Activated T-helper 1 cell treated with anti-CD3 and anti-CD28 coated beads, Interleukin-2, amount 50 U/mL, for 16 hours (primary cell): Measurements from ENCODE around the gene TCF4.

Experiments
- DNase-seq, 2 donors: peaks; one replicate each; pipeline ENCODE4 v3.0.0-alpha.2; 2020; ENCODE audit warnings: low read depth in 1 of 2, low spot score in 1 of 2

Gene TCF4

DNA sequence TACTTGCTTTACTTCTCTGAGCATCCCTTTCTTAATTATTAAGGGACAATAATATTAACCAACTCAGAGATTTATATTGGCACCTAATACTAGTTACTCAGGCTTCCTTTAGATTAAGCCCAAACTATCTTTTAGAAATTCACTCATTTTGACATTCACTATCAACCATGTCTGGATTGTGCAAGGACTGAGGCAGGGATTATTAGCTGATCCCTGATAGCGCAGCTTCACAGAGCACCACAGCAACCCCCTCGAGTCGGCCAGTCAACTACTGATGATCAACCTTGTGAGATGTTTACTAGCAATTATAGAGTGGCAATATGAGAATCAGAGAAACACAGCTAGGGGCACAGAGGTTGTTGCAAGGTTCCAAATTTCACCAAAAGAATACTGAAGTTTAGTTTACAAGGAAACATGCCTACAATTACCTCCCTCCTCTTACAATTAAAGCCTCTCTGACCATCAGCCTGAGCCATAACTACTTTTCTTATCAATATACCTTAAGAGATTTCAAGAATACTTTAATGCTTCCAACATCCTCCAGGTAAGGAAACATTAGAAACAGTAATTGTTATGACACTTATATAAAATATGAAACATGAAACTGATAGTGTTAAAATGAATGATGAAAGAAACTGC is 191.6 kb downstream of the TCF4 start:
- DNase-seq: no peak

DNA sequence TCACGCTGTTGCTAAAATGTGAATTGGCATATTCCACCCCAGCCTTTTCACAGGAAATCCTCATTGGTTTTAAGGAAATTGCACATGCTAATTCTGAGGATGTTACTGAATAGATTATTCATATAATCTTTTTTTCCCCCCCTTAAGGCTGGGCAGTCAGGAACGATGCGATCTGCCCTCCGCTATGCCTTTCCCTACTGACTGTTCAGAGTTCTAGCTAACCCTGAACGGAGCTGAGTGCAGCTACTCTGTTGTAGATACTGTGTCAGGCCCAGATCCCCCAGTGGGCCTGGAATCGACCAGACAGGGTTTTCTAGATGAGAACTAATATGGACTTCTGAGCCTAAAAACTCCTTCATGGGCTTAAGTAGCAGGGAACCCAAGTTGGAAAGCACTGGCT is 192.2 kb downstream of the TCF4 start:
- no peak for DNase-seq

DNA sequence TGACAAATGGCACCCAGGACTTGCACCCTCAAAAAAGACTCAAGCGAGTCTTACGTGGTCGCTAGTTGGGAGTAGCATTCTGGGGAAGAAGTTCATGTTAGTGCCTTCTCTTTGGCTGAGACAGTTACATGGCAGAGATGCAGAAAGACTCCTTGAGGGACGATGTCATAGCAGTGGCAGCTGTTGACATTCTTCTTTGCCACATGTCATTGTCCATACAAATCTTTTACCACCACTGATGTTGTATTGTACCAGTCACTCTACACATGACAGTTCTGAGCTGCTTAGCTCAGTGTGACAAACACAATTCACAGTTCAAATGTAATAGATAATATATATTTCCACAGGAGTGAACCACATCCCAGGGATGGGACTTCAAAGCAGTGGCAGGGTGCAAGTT is 197.1 kb downstream of the TCF4 start:
- no peak for DNase-seq

DNA sequence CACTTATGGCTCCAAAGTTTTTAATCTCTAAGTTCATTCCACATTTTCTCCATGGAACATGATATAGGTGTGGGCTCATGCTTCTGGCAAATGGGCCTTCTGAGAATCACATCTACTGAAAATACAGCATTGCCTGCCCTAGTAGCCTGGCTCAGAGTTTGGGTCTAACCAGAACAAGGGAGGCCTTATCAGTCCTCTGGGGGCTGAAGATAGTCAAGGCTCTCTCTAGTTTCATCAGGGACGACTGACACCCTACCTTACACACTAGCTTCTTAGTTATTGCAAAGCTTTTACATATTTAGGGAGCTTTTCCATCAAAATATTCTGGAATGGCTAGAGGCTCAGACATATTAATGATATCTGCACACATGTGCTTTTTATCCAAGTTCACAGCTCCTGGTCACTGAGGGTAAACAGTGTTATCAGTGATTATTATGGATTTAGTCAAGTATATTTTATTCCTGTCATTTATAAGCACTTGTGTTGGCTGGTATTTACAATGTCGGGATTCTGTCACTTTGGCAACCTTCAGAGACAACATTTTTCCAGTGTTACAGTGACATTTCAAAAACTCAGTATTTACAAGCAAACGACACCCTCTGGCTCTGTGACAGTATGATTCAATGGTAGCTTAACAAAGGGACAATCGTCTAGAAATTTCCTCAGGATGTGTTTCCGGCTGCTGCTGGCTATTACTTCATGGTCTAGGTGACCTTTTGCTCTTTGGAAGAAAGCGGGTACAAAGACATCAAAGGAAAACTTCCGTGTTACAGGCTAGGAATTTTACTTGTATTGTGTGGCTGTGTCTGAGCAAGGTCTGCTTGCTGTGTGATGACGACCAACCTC is 200.6 kb downstream of the TCF4 start:
- no peak for DNase-seq

DNA sequence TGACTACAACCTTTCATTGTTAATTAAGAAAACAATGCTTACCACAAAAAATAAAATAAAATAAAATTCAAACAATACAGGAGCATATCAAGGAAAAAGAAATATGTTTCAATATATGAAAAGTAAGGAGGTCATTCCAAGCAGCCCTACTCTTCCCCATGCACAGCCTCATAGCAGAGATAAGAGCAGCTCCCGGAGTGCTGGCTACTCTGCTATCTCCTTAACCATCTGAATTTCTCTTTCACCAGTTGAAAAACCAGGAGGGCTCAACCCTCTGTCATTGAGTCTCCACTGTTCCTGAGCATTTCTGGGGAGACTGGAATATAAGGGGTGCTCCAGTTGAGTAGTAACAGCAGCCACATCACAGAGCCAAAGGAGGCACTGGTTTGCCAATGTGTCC is 201.4 kb downstream of the TCF4 start:
- DNase-seq: no peak

DNA sequence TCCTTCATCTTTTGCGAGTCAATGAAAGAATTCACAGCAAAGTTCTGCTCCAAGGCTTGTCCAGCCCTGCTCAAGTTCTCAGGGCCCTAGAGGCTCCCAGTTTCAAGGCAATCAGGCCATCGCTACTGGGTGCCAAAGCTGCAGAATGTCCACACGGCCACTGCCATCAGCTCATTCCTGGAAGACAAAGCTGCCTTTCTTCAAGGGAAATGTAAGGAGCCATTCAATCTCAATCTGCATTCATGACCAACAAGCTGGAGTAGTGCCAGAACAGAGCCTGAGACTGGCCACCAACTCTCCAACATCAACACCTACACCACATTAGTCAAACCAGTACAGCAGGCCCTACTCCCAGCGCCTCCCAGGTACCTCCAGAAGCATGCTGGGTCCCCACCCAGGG is 202.2 kb downstream of the TCF4 start:
- DNase-seq: no peak

DNA sequence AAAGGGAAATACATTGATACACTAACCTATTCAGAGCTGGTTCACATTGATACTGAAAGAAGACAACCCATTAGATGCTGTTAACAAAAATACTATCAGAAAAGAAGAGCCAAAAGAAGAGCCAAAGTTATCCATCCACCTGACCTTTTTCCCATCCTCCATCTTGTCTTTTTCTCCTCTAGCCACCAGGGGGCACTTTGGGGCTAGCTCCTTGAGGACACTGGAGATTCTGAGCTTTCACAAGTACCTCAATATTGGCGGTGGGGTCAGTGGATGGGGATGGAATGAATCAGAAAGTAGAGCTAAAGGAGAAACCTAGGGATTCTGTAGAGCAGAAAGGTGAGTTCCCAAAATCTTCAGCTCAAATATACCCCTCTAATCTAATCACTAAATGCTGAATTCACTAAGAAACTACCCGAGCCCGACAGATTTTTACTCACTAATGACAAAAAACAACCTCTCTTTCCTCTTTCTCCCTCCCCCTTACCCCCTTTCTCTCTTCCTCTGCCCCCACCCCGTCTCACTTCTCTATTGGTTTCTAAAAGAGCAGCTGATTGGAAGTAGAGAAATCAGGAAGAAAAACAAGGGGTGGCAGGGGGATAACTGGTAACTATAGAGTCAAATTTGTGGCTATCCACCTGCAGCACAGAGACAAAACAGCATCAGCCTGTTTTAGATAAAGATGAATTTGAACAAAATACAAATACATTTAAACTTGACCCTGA is 203.3 kb downstream of the TCF4 start:
- DNase-seq: no peak

DNA sequence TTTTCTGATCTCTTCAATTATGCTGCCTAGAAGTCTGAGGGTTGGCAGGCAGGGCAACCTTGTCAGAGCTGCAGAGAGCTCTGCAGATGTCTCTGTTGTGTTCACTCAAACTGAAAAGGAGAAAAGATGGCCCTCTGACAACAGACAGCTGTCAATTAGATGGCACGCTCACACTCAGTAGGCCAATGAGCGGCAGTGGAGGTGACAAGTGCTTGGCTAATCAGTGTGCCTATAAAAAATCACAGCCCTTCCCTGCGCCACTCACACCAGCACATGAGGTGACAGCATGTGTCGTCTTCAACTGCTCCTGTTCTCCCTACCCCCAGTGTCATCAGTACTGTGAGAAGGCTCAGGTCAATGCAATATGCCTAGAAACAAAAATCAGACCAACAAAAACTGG is 203.9 kb downstream of the TCF4 start:
- no peak for DNase-seq

DNA sequence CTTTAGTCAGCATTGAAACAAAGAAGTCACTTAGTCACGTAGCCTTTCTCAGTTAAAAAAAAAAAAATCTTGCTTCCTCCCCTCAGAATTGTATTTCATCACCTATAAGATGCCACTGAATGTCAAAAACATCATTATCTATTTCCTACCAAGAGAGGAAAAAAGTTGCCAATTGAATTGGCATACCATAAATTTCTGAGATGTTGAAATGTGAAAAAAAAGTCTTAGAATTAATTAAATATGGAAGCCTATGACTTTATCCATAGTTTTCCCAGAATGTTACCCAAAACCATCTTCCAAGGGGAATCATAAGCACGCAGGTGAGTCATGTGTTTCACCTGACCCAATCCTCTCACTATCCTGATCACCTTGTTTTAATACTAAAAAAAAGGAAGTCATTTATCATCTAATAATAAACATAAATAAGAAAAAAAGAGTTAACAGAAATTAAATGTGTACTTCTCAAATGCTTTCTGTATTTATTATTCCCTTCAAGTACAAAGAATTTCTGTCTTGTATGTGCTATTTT is 205.7 kb downstream of the TCF4 start:
- no peak for DNase-seq

DNA sequence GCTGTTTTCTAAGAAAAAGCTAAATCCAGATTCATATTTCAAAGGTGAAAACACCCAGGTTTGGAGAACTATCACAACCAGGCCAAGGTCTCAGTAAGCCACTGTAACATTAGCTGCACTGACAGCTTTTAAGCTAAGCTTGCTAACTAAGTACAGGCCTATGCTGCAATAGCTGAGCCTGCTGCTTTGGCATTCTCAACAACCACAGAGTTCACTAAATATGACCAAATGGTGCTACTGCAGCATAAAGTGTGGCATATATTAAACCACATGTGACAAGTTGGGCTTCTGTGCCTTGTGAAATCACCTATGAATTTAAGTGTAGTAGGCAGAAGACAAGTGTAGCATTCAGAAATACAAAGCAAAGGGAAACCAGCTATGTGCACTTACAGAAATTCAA is 206.7 kb downstream of the TCF4 start:
- no peak for DNase-seq

DNA sequence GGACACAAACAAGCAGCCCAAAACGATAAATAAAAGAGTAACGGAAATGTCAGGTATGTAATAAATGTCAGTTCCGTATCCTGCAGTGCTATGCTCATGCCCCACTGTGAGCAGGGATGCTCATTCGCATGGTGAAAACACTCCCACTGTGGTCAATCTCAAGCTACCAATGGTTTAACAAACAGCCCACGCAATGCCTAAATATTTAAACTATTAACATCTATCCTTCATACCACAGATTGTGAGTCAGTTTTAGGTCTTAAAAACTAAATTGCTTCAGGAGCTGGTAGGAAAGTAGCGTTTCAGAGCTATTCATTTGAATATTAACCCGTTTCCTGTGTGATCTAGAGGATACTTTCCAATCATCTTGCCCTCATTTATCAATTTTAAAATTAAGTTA is 207.4 kb downstream of the TCF4 start:
- DNase-seq: no peak

DNA sequence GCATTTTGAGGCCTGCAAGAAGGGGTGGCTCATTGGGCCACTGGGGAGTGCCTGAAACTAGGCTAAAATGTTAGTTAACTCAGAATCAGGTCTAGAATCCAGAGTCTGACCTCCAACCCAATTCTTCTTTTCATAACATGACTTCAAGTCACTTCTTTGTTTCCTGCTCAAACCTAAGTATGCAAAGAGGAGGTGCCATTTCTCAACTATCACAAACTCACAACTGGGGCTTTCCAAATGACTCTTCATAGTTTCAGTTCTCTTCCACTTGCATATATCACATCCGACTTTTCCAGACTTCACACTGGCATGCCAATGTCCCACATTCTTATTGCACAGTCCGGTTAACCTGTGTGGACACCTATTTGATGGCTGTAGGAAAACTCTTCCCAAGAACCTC is 211.6 kb downstream of the TCF4 start:
- DNase-seq: no peak

DNA sequence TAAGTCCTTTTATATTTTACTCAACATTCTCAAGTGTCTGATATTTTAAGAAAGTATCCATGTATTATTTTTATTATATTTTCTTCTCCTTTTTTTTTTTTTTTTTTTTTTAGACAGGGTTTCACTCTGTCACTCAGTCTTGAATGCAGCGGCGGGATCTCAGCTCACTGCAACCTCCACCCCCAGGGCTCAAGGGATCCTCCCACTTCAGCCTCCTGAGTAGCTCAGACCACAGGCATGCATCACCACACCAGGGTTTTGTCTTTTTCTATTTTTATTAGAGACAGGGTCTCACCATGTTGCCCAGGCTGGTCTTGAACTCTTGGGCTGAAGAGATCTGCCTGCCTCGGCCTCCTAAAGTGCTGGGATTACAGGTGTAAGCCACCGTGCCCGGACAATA is 212.1 kb downstream of the TCF4 start:
- no peak for DNase-seq

DNA sequence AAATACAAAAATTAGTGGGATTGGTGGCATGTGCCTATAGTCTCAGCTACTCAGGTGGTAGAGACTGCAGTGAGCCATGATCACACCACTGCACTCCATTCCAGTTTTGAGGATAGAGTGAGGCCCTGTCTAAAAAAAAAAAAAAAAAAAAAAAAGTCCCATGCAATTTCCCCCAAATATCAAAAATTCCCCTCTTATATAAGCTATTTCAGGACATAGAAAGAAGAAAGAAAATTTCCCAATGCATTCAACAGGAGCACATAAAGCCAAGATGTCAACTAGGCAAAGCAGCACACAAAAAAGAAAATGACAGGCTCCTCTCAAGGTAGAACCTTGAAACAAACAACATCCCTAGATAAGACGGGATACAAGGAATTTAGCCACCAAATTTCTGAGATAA is 213.3 kb downstream of the TCF4 start:
- no peak for DNase-seq

DNA sequence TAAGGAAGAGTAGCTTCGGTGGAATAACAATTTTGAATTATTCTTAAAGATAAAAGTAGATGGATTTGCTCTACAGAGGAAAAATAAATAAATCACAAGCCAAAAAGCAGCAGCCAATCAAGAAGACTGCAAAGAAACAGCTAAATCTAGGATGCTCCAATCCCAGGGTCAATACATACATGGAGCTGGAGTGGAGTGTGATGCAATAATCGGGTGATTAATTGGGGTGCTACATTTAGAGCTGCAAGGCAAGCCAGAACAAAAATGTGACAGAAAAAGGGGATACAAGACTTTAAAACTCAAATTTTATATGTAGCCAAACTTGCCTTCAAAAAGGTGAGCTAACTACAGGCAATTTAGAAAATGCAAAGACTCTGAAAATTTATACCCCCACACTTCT is 215.8 kb downstream of the TCF4 start:
- DNase-seq: no peak

DNA sequence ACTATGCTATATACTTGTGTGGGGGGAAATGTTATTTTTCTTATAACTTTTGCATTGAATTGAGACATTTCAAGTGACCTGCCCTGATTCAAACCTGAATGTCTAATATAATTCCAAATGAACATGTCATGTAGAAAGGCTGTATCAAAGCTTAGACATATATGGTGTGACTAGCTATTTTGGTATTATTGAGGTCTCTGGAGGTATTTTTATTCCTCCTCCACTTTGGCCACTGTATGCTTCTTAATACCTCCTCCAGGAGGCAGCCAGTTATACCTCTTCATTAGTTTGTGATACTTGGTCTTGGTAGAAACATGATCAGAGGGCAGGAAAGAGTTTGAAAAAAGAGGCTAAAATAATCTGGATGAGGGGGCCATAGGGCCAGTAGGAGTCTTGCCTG is 217.1 kb downstream of the TCF4 start:
- DNase-seq: no peak

DNA sequence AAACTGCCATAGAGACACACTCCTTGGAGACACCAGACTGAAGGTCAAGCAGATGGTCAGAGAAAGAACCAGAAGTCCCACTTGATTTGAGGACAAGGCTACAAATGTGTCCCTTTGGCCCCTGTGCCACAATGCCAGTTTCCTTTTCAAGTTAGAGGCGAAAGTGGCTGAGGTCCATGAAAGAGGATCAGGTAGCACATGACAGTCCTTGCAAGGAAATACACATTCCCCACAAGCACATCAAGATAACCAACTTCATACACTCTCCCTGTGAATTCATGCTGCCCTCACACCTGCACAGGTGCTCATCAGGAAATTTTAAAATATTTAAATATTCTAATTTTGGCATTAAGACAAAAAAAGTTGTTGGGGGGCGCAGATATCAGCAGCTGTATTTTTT is 218.6 kb downstream of the TCF4 start:
- no peak for DNase-seq

DNA sequence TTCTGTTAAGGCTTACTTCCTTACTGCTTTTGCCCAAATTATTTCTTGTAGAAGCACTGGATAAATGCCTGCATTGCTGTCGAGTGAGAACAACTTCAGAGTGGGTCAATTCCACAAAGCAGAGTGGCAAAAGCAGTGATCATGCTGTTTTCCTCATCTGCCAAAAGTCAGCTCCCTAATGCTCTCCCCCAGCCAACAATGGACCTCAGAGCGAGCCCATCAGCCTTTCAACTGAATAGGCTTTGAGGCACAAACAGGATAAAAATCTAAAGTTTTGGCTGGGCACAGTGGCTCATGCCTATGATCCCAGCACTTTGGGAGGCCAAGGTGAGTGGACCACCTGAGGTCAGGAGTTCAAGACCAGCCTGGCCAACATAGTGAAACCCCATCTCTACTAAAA is 222.7 kb downstream of the TCF4 start:
- no peak for DNase-seq

DNA sequence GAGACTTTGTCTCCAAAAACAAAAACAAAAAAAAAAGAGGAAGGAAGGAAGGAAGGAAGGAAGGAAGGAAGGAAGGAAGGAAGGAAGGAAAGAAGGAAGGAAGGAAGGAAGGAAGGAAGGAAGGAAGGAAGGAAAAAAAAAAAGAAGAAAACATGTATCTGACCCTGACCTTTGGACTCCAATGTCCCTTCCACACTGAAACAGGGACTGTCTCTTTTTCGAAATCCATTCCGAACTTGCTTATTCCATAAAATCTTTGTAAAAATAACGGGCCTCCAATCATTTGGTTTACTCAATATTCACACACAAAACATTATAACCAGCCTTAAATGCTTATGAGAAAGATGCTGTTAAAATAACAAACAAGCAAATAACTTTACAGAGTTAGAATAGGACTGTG is 225.7 kb downstream of the TCF4 start:
- DNase-seq: no peak

DNA sequence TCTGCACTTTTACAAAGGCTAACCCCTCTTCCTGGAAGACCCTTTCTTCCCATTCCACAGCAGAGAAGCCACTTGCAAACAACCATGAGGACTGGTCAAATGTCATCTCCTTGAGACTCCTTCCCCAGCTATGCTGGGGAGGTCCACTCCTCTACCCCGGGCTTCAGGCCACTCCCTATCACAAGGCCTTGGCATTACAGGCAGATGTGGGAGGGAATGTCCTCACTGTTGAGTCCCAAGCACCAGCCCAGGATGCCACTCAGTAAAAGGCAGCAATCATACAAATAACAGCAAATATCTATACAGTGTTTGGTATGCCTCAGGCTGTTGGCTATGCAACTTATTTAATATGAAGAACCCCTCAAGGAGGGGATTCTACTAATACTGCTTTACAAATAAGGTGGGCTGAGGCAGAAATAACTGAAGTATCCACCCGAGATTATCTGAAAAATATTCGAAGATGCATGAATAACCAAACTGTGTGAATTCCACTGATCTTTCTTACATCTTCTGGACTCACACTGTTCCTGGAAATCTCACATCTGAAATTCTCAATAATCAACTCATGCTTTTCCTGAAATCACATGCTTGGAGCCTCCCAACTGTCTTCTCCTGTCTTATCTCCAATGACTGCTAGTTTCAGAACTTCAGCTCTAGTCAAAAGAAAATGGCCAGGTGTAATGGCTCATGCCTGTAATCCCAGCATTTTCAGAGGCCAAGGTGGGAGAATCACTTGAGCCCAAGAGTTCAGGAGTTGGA is 226.3 kb downstream of the TCF4 start:
- DNase-seq: no peak

DNA sequence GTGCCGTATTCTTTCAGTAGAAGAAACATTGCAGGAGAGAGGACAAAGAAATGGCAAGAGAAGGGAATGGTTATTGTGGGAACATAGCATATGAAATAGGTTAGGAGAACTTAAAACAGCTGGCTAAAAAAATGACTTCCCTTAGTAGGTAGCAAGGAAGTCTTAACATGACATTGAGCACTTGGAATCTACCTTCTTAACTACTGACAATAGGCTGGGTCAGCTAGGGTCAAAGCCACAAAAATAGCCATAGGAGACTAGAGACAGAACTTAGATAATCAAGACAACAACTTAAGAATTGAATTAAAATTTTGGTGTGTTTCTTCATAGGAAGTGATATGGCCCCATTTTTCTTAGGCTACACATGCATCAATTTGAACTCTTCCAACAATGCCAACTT is 227.9 kb downstream of the TCF4 start:
- no peak for DNase-seq
